KMS-11 (cell line): Measurements from ENCODE around the gene INSC.

Source experiments
- H2AFZ ChIP-seq: fragments of 200-600 bp; sonication (generic); 2 replicates; pipeline ENCODE4 v1.6.1; 2016; ENCODE audit warnings: antibody characterized with exemption, mixed run types, low read depth
- H3K27ac ChIP-seq: fragments of 200-600 bp; sonication (generic); 2 replicates; pipeline ENCODE4 v1.6.1; 2016; ENCODE audit warnings: mild to moderate bottlenecking, mixed run types
- H3K27me3 ChIP-seq: fragments of 200-600 bp; sonication (generic); 2 replicates; pipeline ENCODE4 v1.6.1; 2017; ENCODE audit warnings: mild to moderate bottlenecking, low read depth, mixed run types, moderate library complexity; ENCODE audit not compliant: insufficient read depth
- H3K36me3 ChIP-seq: fragments of 200-600 bp; sonication (generic); 2 replicates; pipeline ENCODE4 v1.6.1; 2017; ENCODE audit warnings: mild to moderate bottlenecking, mixed run types; ENCODE audit not compliant: insufficient read depth
- H3K4me1 ChIP-seq: fragments of 200-600 bp; sonication (generic); 2 replicates; pipeline ENCODE4 v1.6.1; 2016; ENCODE audit warnings: mild to moderate bottlenecking, low read depth, mixed run types; ENCODE audit not compliant: poor library complexity, severe bottlenecking
- H3K4me2 ChIP-seq: fragments of 200-600 bp; sonication (generic); 2 replicates; pipeline ENCODE4 v1.7.0; 2016; ENCODE audit warnings: mild to moderate bottlenecking, mixed run types
- H3K4me3 ChIP-seq: fragments of 200-600 bp; sonication (generic); IDR thresholded peaks from 2 replicates; pipeline ENCODE4 v1.6.1; 2017; ENCODE audit warnings: low read depth, low read length, mixed read lengths; ENCODE audit not compliant: insufficient read depth
- H3K79me2 ChIP-seq: fragments of 200-600 bp; sonication (generic); 2 replicates; pipeline ENCODE4 v1.6.1; 2016; ENCODE audit warnings: low read depth, mixed run types; ENCODE audit not compliant: insufficient read depth
- H3K9ac ChIP-seq: fragments of 200-600 bp; sonication (generic); 2 replicates; pipeline ENCODE4 v1.6.1; 2016; ENCODE audit warnings: mild to moderate bottlenecking, mixed run types
- H4K20me1 ChIP-seq: fragments of 200-600 bp; sonication (generic); 2 replicates; pipeline ENCODE4 v1.6.1; 2016; ENCODE audit warnings: mild to moderate bottlenecking, mixed run types; ENCODE audit not compliant: insufficient read depth
- TF ChIP-seq, protein P1 (sequence below): fragments of 200-600 bp; sonication (generic); conservative IDR thresholded peaks from 2 replicates; pipeline ENCODE4 v1.6.1; 2017; ENCODE audit warnings: low read depth, mild to moderate bottlenecking, antibody characterized with exemption, low read length, moderate library complexity, mixed read lengths

INSC gene

DNA sequence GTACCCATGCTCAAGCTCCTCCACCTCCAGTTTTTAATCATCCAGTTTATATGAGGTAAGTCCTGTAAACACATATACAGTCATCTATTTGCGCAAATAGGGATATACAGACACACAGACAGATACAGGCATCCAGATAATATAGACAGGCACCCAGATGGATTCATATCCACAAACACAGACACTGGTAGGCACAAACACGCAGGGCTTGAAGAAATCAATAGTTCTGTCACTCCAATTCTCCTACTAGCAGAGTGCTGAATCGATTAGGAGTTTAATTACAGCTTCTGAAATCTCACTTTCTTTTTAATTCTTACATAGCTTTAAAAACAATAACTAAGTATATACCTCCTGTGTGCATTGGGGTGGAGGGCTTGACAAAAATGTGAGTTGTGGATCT is 56.0 kb downstream of the INSC start:
- Histone ChIP-seq H3K4me3 (no peak overlapping the region), H3K36me3 (no peaks in the 10 kb centered on the region), H3K4me1 (no peaks in the 10 kb centered on the region), H2AFZ (no peak overlapping the region), H3K4me2 (no peak overlapping the region), H3K27me3 (no peaks in the 10 kb centered on the region), H4K20me1 (no peaks in the 10 kb centered on the region), H3K9ac (no peak overlapping the region), H3K27ac (no peak overlapping the region), H3K79me2 (no peaks in the 10 kb centered on the region)
- TF ChIP-seq, protein P1, sequence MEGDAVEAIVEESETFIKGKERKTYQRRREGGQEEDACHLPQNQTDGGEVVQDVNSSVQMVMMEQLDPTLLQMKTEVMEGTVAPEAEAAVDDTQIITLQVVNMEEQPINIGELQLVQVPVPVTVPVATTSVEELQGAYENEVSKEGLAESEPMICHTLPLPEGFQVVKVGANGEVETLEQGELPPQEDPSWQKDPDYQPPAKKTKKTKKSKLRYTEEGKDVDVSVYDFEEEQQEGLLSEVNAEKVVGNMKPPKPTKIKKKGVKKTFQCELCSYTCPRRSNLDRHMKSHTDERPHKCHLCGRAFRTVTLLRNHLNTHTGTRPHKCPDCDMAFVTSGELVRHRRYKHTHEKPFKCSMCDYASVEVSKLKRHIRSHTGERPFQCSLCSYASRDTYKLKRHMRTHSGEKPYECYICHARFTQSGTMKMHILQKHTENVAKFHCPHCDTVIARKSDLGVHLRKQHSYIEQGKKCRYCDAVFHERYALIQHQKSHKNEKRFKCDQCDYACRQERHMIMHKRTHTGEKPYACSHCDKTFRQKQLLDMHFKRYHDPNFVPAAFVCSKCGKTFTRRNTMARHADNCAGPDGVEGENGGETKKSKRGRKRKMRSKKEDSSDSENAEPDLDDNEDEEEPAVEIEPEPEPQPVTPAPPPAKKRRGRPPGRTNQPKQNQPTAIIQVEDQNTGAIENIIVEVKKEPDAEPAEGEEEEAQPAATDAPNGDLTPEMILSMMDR: no peak

DNA sequence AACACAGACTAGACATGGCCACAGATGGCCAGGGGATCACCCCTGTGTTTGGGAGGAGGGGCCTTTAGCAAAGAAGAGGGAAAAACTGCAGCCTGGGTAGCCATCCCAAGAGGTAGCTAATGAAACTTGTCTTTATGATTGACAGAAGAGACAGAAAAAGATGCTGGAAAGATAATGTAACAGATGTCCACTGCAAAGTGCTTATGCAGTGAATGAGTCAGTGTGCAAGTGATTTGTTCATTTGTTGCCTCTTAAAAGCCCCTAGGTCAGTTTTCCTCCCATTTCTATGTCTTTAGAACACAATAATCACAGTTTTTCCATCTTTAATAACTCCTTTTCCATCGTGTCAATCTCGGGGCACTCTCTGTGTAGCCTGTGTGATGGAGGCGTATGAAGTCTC is 57.2 kb downstream of the INSC start:
- Histone ChIP-seq H3K9ac (no peak overlapping the region), H3K4me3 (no peak overlapping the region), H3K36me3 (no peaks in the 10 kb centered on the region), H4K20me1 (no peaks in the 10 kb centered on the region), H3K4me2 (no peak overlapping the region), H2AFZ (no peak overlapping the region), H3K27ac (no peak overlapping the region), H3K79me2 (no peaks in the 10 kb centered on the region), H3K4me1 (no peaks in the 10 kb centered on the region), H3K27me3 (no peaks in the 10 kb centered on the region)
- TF ChIP-seq, protein P1: no peak

- Histone ChIP-seq H3K4me2 (no peak overlapping the region), H4K20me1 (no peaks in the 10 kb centered on the region), H2AFZ (no peak overlapping the region), H3K36me3 (no peaks in the 10 kb centered on the region), H3K4me3 (no peak overlapping the region), H3K27me3 (no peaks in the 10 kb centered on the region), H3K9ac (no peak overlapping the region), H3K4me1 (no peaks in the 10 kb centered on the region), H3K79me2 (no peaks in the 10 kb centered on the region), H3K27ac (no peak overlapping the region)
- TF ChIP-seq, protein P1: no peak
Observed at GRCh38 chr11:15175831-15176230, 61.1 kb downstream of the INSC start.

DNA sequence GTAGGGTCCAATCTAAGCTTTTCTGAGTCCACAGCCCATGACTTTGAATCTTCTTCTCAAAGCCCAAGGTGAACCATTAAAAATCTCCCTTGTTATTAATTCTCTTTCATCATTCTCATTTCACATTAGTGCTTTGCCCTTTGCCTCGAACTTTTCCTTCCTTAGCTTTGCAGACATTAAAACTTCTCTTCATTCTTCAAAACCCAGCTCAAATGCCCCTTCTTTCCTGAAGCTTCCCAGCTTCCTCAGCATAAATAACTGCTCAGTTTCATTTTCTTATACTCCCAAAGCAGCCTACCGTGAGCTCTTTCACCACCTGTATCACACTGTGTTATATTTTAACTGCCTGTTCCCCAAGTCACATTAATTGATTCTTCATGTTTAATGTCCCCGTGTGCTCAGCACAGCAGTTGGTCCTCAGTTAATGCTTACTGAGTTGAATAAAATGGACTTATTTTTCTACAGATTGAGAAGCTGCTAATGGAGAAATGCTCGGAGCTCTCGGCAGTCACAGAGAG is 62.0 kb downstream of the INSC start:
- no peaks in the 10 kb centered on the region for H3K4me1 ChIP-seq
- no peaks in the 10 kb centered on the region for H3K27me3 ChIP-seq
- no peak overlapping the region for H3K9ac ChIP-seq
- TF ChIP-seq, protein P1: no peak
- no peak overlapping the region for H3K4me3 ChIP-seq
- no peak overlapping the region for H2AFZ ChIP-seq
- H3K79me2 ChIP-seq: no peaks in the 10 kb centered on the region
- H3K36me3 ChIP-seq: no peaks in the 10 kb centered on the region
- H3K27ac ChIP-seq: no peak overlapping the region
- H4K20me1 ChIP-seq: no peaks in the 10 kb centered on the region
- H3K4me2 ChIP-seq: no peak overlapping the region
